Measurements from ENCODE around the gene GLRX5. TPM values are rescaled to one million over a fixed set of nuclear protein-coding genes. Genes with fewer than 3 reads are reported as not detected.

GLRX5 gene
- total and polyA plus RNA-seq, 2 donors from 2014 or later = 46.7 to 124 TPM

DNA sequence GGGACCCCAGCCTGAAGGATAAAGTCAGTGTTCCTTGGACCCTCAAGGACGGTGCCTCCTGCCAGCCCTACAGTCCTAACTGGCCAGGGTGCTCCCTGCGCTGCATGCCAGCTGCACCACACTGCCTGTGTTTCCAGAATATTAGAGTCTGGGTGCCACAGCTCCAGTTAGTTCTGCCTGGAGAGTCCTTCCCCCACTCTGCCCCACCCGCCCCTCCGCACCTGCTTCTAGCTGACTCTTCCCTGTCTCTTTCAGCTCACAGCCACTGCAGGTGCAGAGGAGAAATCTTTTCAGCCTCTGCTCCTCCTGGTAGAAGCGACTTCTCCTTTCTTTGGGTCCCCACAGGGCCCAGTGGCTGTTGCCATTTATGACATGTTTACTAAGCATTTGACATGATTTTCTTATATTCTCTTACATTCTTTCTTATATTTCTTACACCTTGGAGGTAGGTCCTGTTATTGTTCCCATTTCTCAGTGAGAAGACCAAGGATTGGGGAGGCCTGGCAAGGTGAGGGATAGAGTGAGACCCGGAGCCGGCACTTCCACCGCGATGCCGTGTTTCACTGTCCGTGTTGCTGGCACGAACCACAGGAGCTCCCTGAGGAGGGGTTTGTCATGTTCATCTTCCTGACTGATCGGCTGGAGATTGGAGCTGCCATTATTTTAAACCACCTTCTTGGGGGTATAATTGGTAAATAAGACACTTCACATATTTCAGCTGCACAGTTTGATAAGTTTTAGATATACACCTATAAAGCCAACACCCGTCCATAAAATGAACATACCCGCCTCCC lies 47.8 kb upstream of the GLRX5 start:
- Histone ChIP-seq H3K36me3 (ENCODE audit: control insufficient read depth in 2 of 3, insufficient read depth in 3 of 3, low read length in 3 of 3) (no peaks in the 10 kb centered on the region), H3K9me3 (ENCODE audit: control insufficient read depth in 2 of 3, insufficient read depth in 1 of 3, low read length in 3 of 3) (no peaks in the 10 kb centered on the region), H3K4me1 (ENCODE audit: control insufficient read depth in 2 of 3, insufficient read depth in 2 of 3, low read depth in 1 of 3, low read length in 3 of 3) (peaks cover 0 to 25% (median 22%) of the 10 kb centered on the region in 3 donors), H3K27ac (ENCODE audit: low read depth in 2 of 2, low read length in 2 of 2) (no peak overlapping the region), H3K9ac (ENCODE audit: low read length in 3 of 3) (no peak overlapping the region), H3K4me3 (ENCODE audit: low read length in 3 of 3) (no peak overlapping the region), H3K27me3 (ENCODE audit: control insufficient read depth, insufficient read depth, low read length) (no peaks in the 10 kb centered on the region)
- intact Hi-C loops (cut with DNase I) = no loop called here
- FAIRE-seq (no peak), DNase-seq (peak in 1 of 5 donors; percentile 36)
- TF ChIP-seq, protein P1, sequence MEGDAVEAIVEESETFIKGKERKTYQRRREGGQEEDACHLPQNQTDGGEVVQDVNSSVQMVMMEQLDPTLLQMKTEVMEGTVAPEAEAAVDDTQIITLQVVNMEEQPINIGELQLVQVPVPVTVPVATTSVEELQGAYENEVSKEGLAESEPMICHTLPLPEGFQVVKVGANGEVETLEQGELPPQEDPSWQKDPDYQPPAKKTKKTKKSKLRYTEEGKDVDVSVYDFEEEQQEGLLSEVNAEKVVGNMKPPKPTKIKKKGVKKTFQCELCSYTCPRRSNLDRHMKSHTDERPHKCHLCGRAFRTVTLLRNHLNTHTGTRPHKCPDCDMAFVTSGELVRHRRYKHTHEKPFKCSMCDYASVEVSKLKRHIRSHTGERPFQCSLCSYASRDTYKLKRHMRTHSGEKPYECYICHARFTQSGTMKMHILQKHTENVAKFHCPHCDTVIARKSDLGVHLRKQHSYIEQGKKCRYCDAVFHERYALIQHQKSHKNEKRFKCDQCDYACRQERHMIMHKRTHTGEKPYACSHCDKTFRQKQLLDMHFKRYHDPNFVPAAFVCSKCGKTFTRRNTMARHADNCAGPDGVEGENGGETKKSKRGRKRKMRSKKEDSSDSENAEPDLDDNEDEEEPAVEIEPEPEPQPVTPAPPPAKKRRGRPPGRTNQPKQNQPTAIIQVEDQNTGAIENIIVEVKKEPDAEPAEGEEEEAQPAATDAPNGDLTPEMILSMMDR (IDR thresholded peaks at IDR 0.05; ENCODE audit: borderline replicate concordance, extremely low read depth, insufficient read depth) = no peak

DNA sequence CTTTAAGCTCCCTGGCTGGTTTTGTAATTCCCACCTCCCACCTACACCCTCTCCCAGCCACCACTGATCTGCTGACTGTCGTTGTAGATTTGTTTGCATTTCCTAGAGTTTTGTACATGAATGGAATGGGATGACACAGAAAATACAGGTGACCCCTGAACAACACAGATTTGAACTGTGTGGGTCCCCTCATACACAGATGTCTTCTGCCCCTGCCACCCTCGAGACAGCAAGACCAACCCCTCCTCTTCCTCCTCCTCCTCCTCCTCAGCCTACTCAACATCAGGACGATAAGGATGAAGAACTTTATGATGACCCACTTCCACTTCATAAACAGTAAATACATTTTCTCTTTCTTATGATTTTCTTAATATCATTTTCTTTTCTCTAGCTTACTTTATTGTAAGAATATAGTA lies 47.2 kb upstream of the GLRX5 start:
- H3K9ac ChIP-seq (ENCODE audit: low read length in 3 of 3) = no peak overlapping the region
- TF ChIP-seq, protein P1 (IDR thresholded peaks at IDR 0.05; ENCODE audit: borderline replicate concordance, extremely low read depth, insufficient read depth) = no peak
- DNase-seq (no peak), FAIRE-seq (no peak)
- no peaks in the 10 kb centered on the region for H3K27me3 ChIP-seq (ENCODE audit: control insufficient read depth, insufficient read depth, low read length)
- H3K27ac ChIP-seq (ENCODE audit: low read depth in 2 of 2, low read length in 2 of 2) = no peak overlapping the region
- no peaks in the 10 kb centered on the region for H3K9me3 ChIP-seq (ENCODE audit: control insufficient read depth in 2 of 3, insufficient read depth in 1 of 3, low read length in 3 of 3)
- H3K4me3 ChIP-seq (ENCODE audit: low read length in 3 of 3) = no peak overlapping the region
- no peaks in the 10 kb centered on the region for H3K36me3 ChIP-seq (ENCODE audit: control insufficient read depth in 2 of 3, insufficient read depth in 3 of 3, low read length in 3 of 3)
- H3K4me1 ChIP-seq (ENCODE audit: control insufficient read depth in 2 of 3, insufficient read depth in 2 of 3, low read depth in 1 of 3, low read length in 3 of 3) = peaks cover 0 to 25% (median 22%) of the 10 kb centered on the region in 3 donors
- intact Hi-C loops (cut with DNase I) = no loop called here

DNA sequence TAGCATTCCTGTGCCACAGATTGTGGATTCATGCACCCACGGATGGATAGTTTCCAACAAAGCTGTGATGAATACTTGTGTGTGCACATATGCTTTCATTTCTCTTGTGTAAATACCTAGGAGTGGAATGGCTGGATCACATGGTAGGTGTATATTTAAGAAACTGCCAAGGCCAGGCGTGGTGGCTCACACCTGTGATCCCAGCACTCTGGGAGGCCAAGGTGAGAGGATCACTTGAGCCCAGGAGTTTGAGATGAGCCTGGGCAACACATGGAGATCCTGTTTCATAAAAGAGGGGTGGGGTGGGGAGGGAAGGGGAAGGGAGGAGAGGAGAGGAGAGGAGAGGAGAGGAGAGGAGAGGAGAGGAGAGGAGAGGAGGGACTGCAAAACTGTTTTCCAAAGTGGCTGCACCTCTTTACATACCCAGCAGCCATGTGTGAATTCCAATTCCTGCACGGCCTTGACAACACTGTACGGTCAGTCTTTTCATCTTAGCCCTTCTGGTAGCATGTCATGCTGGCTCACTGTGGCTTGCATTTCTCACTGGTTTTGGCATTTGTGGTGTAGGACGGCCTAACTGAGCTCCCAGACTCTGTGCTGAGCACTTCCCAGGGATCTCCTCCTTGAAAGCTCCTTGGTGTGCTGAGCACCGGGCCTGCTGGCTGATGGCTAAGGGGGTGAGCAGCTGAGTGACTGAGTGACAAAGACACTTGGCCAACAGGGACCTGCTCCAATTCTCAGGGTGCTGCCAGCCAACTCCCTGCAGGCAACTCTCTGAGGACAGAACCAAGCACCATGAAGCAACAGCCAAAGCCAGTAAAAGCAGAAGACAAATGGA lies 46.3 kb upstream of the GLRX5 start:
- no peaks in the 10 kb centered on the region for H3K36me3 ChIP-seq (ENCODE audit: control insufficient read depth in 2 of 3, insufficient read depth in 3 of 3, low read length in 3 of 3)
- intact Hi-C loops (cut with DNase I) = no loop called here
- peak overlapping the region; percentile 26 to 77 for H3K27ac ChIP-seq (ENCODE audit: low read depth in 2 of 2, low read length in 2 of 2)
- no peaks in the 10 kb centered on the region for H3K27me3 ChIP-seq (ENCODE audit: control insufficient read depth, insufficient read depth, low read length)
- H3K9ac ChIP-seq (ENCODE audit: low read length in 3 of 3) = no peak overlapping the region
- FAIRE-seq (no peak), DNase-seq (peak in 1 of 5 donors; percentile 19)
- no peaks in the 10 kb centered on the region for H3K9me3 ChIP-seq (ENCODE audit: control insufficient read depth in 2 of 3, insufficient read depth in 1 of 3, low read length in 3 of 3)
- H3K4me3 ChIP-seq (ENCODE audit: low read length in 3 of 3) = no peak overlapping the region
- TF ChIP-seq, protein P1 (IDR thresholded peaks at IDR 0.05; ENCODE audit: borderline replicate concordance, extremely low read depth, insufficient read depth) = no peak
- peaks cover 0 to 22% (median 18%) of the 10 kb centered on the region in 3 donors for H3K4me1 ChIP-seq (ENCODE audit: control insufficient read depth in 2 of 3, insufficient read depth in 2 of 3, low read depth in 1 of 3, low read length in 3 of 3)

Data from kidney (tissue), 14 donors.